Measurements from ENCODE around the gene DDT. TPM values are rescaled to one million over a fixed set of nuclear protein-coding genes. Genes with fewer than 3 reads are reported as not detected.
"Not testable (repeated sequence)": the region's sequence is repeated elsewhere in the genome, so short reads cannot be mapped to it uniquely, and the experiment has no call there.

Gene DDT
- total RNA-seq (100 to 1,000 TPM in 3 of 6 donors, 10 to 100 TPM in 3; 77.5 to 188 (median 108) TPM), polyA plus RNA-seq (100 to 1,000 TPM; 125 to 204 TPM)

- Histone ChIP-seq H3K27ac (peak within 1 kb of the TSS in 1 of 4 donors; percentile 47), H3K4me3 (peak within 1 kb of the TSS in 1 of 4 donors; percentile 20)
- not testable (repeated sequence) for H3K9me3 ChIP-seq, DNase-seq, H3K36me3 ChIP-seq, H3K27me3 ChIP-seq, H3K4me1 ChIP-seq
- FAIRE-seq (peak; percentile 66), ATAC-seq (peak; percentile 89 to 95 (median 92))
- WGBS, 2 donors: no CpG with 5 or more reads among the region's 29 CpGs
- intact Hi-C loops (cut with DNase I): loop anchor here in 1 of 3 donors (10.0 kb wide), 1 partner anchor 50 kb away; no protein-coding TSS in a partner anchor
These were observed at the start of gene DDT for GRCh38 chr22:23974345-23974744. DDT (minus strand) TSS chr22:23974441; CDS start chr22:23974414, 27 bp downstream.

DNA sequence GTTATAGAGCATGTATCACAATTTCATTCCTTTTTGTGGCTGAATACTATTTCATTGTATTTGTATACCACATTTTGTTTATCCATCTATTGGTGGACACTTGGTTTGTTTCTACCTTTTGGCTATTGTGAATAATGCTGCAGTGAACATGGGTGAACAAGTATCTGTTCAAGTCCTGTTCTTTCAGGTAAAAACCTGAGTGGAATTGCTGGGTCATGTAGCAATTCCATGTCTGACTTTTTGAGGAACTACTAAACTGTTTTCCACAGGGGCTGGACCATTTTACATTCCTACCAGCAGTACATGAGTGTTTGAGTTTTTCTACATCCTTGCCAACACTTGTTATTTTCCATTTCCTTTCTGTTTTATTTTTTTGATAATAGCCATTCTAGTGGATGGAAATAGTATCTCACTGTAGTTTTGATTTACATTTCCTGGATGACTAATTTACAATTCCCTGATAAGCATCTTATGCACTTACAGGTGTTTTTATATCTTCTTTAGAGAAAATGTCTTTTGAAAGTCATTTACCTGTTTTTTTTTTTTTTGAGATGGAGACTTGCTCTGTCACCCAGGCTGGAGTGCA lies 49.1 kb upstream of the DDT start:
- FAIRE-seq (no peak), DNase-seq (no peak), ATAC-seq (no peak)
- Histone ChIP-seq H3K36me3 (no peaks in the 10 kb centered on the region), H3K27ac (no peak overlapping the region), H3K4me1 (no peaks in the 10 kb centered on the region), H3K4me3 (no peak overlapping the region), H3K27me3 (no peaks in the 10 kb centered on the region), H3K9me3 (no peaks in the 10 kb centered on the region)
- TF ChIP-seq CTCF (IDR thresholded peaks at IDR 0.05): no peak
- intact Hi-C loops (cut with DNase I): no loop called here

GRCh38 chr22:24021304-24021703 lies 47.1 kb upstream of the DDT start:
- ATAC-seq (no peak), FAIRE-seq (no peak), DNase-seq (no peak)
- intact Hi-C loops (cut with DNase I): no loop called here
- Histone ChIP-seq H3K27me3 (no peaks in the 10 kb centered on the region), H3K4me3 (no peak overlapping the region), H3K4me1 (no peaks in the 10 kb centered on the region), H3K9me3 (no peaks in the 10 kb centered on the region), H3K36me3 (no peaks in the 10 kb centered on the region), H3K27ac (no peak overlapping the region)
- 96 to 98% methylated on average over 3 of the region's 3 CpGs for WGBS, 2 donors
- no peak for TF ChIP-seq CTCF (IDR thresholded peaks at IDR 0.05)

DNA sequence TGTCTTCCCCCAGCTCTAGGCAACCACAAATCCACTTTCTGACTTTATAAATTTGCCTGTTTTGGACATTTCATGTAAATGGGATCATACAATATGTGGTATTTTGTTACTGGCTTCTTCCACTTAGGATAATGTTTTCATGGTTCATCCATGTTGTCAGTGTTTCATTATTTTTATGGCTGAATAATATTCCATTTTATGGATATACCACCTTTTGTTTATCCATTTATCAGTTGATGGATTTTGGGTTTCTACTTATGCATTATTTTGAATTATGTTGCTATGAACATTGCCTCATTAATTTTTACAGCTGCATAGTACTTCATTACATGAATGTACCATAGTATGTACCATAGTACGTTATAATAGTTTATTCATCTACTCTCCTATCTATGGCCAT lies 41.9 kb upstream of the DDT start:
- WGBS, 2 donors: 99 to 100% methylated on average over 1 of the region's 1 CpG
- Histone ChIP-seq H3K4me3 (no peak overlapping the region), H3K27ac (no peak overlapping the region), H3K36me3 (no peaks in the 10 kb centered on the region), H3K27me3 (no peaks in the 10 kb centered on the region), H3K9me3 (no peaks in the 10 kb centered on the region), H3K4me1 (peaks cover 0 to 8% (median 0%) of the 10 kb centered on the region in 3 donors)
- intact Hi-C loops (cut with DNase I): no loop called here
- DNase-seq: no peak
- ATAC-seq: no peak
- no peak for TF ChIP-seq CTCF (IDR thresholded peaks at IDR 0.05)
- FAIRE-seq: no peak

- TF ChIP-seq CTCF (IDR thresholded peaks at IDR 0.05): no peak
These were observed 37.5 kb upstream of the DDT start for GRCh38 chr22:24011735-24012068.

More at GRCh38 chr22:24011735-24012068, 37.5 kb upstream of the DDT start:
- H3K4me1 ChIP-seq: peaks cover 0 to 8% (median 0%) of the 10 kb centered on the region in 3 donors
- WGBS, 2 donors: 0 to 1% methylated on average over 10 of the region's 10 CpGs
- DNase-seq (peak; percentile 32 to 70 (median 61)), FAIRE-seq (no peak), ATAC-seq (peak; percentile 63 to 72 (median 67))
- H3K4me3 ChIP-seq: peak overlapping the region; percentile 52 to 97 (median 87)
- peak overlapping the region; percentile 82 to 97 (median 89) for H3K27ac ChIP-seq
- no peaks in the 10 kb centered on the region for H3K27me3 ChIP-seq
- intact Hi-C loops (cut with DNase I): no loop called here
- H3K36me3 ChIP-seq: no peaks in the 10 kb centered on the region
- no peaks in the 10 kb centered on the region for H3K9me3 ChIP-seq

Measured in pancreas (tissue), 10 donors.